Astrocyte (in vitro differentiated cells and primary cell): ENCODE results near the gene PIR. TPM values are rescaled to one million over a fixed set of nuclear protein-coding genes. Genes with fewer than 3 reads are reported as not detected.

Experiments
- DNase-seq: peaks from one replicate; pipeline ENCODE4 v3.0.0-alpha.2; 2010; ENCODE audit warnings: low read depth
- FAIRE-seq: peaks from 2 replicates; lab custom pipeline; 2011; peaks lifted over from hg19 to GRCh38; lab: Jason Lieb, UNC
- H2AFZ ChIP-seq: 2 replicates; pipeline ENCODE4 v1.6.0; 2012; ENCODE audit warnings: low read depth, low read length, inconsistent platforms
- H3K27ac ChIP-seq: 2 replicates; pipeline ENCODE4 v1.5.1; 2011; ENCODE audit warnings: low read depth, low read length, inconsistent platforms
- H3K27me3 ChIP-seq: 2 replicates; pipeline ENCODE4 v1.6.0; 2011; ENCODE audit warnings: low read length, inconsistent platforms; ENCODE audit not compliant: insufficient read depth
- H3K36me3 ChIP-seq: 2 replicates; pipeline ENCODE4 v1.5.1; 2011; ENCODE audit warnings: low read length, inconsistent platforms; ENCODE audit not compliant: insufficient read depth
- H3K4me1 ChIP-seq: 2 replicates; pipeline ENCODE4 v1.5.1; 2011; ENCODE audit warnings: low read length, inconsistent platforms; ENCODE audit not compliant: insufficient read depth
- H3K4me2 ChIP-seq: 2 replicates; pipeline ENCODE4 v1.6.0; 2012; ENCODE audit warnings: low read length, inconsistent platforms
- H3K4me3 ChIP-seq: 2 replicates; pipeline ENCODE4 v1.5.1; 2011; ENCODE audit warnings: low read depth, mild to moderate bottlenecking, low read length, inconsistent platforms; ENCODE audit not compliant: insufficient read depth
- H3K79me2 ChIP-seq: 2 replicates; pipeline ENCODE4 v1.6.0; 2012; ENCODE audit warnings: mild to moderate bottlenecking, low read length, inconsistent platforms; ENCODE audit not compliant: insufficient read depth
- H3K9ac ChIP-seq: 2 replicates; pipeline ENCODE4 v1.6.0; 2012; ENCODE audit warnings: mild to moderate bottlenecking, low read length, inconsistent platforms
- H3K9me3 ChIP-seq: 2 replicates; pipeline ENCODE4 v1.5.1; 2012; ENCODE audit warnings: low read depth, mild to moderate bottlenecking, low read length, inconsistent platforms; ENCODE audit not compliant: insufficient read depth
- H4K20me1 ChIP-seq: 2 replicates; pipeline ENCODE4 v1.6.0; 2012; ENCODE audit warnings: low read length, inconsistent platforms; ENCODE audit not compliant: insufficient read depth
- H3K27ac Mint-ChIP-seq: one replicate; pipeline ENCODE4 v1.8.0; 2021; ENCODE audit warnings: mild to moderate bottlenecking, mixed read lengths; ENCODE audit not compliant: unreplicated experiment
- H3K27me3 Mint-ChIP-seq: one replicate; pipeline ENCODE4 v1.8.0; 2021; ENCODE audit warnings: low read depth, mixed read lengths; ENCODE audit not compliant: unreplicated experiment
- H3K36me3 Mint-ChIP-seq: one replicate; pipeline ENCODE4 v1.8.0; 2021; ENCODE audit warnings: low read depth, mixed read lengths; ENCODE audit not compliant: unreplicated experiment
- H3K4me1 Mint-ChIP-seq: one replicate; pipeline ENCODE4 v1.8.0; 2021; ENCODE audit warnings: low read depth, mixed read lengths; ENCODE audit not compliant: unreplicated experiment
- H3K4me3 Mint-ChIP-seq: one replicate; pipeline ENCODE4 v1.8.0; 2021; ENCODE audit warnings: mild to moderate bottlenecking, moderate library complexity, mixed read lengths; ENCODE audit not compliant: unreplicated experiment
- H3K9me3 Mint-ChIP-seq: one replicate; pipeline ENCODE4 v1.8.0; 2021; ENCODE audit warnings: mild to moderate bottlenecking, mixed read lengths; ENCODE audit not compliant: unreplicated experiment
- EZH2 ChIP-seq: IDR thresholded peaks from 2 replicates; pipeline ENCODE4 v1.6.1; 2012; ENCODE audit warnings: mild to moderate bottlenecking, low read length, inconsistent platforms; ENCODE audit not compliant: insufficient read depth
- total RNA-seq: library from RNA; stranded (reverse); gene quantifications from 2 replicates; pipeline ENCODE4 v1.2.1, GENCODE V29; 2021
- TF ChIP-seq, protein P1 (sequence below): IDR thresholded peaks from 2 replicates; pipeline ENCODE4 v1.5.1; 2011; ENCODE audit warnings: low read depth, mild to moderate bottlenecking, inconsistent platforms, low read length, moderate library complexity; ENCODE audit not compliant: insufficient read depth

The PIR gene
- total RNA-seq, 1 donor from 2014 or later, result 5.5 TPM

DNA sequence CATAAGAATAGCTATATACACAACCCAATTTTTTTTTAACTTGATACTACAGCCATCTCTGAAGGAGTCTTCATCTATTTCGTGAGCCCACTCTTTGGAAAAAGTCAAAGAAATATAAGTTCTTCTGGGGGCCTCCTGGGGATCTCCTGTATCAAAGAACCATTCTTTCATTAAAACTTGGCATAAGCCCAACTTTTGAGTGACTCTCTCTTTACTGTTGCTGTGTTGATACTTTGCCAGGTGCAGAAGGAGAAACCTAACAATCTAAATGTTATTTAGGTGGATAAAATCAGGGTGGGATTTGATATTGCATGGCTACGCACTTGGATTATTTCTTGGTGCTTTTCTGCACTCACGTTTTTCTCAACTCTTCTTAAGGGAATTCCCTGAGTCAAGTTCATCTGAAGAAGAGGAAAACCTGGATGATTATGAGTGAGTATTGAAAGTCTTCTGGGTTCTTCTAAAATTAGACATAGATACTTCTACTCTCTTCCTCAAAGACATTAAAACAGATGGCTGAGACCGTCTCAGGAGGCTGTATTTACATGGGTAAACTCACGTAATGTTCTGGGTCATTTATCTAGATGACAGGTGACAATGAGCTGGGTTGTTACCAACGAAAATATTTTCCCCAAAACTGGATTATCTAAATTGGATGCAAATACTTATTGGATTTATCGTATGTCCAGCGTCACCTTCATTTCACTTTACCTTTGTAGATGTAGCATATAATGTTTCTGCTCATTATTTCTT, 32.7 kb upstream of the PIR start:
- no peak overlapping the region for H3K4me3 ChIP-seq
- H3K36me3 ChIP-seq, result no peaks in the 10 kb centered on the region
- Mint-ChIP-seq H3K36me3 (no peaks in the 10 kb centered on the region), H3K4me3 (no peak overlapping the region), H3K9me3 (no peaks in the 10 kb centered on the region), H3K4me1 (peaks cover 7% of the 10 kb centered on the region), H3K27ac (no peak overlapping the region), H3K27me3 (no peaks in the 10 kb centered on the region)
- H3K79me2 ChIP-seq, result no peaks in the 10 kb centered on the region
- H4K20me1 ChIP-seq, result no peaks in the 10 kb centered on the region
- H3K9ac ChIP-seq, result no peak overlapping the region
- no peak overlapping the region for H3K4me2 ChIP-seq
- H3K9me3 ChIP-seq, result no peaks in the 10 kb centered on the region
- no peaks in the 10 kb centered on the region for H3K27me3 ChIP-seq
- DNase-seq, result no peak
- no peaks in the 10 kb centered on the region for H3K4me1 ChIP-seq
- FAIRE-seq, result peak; percentile 26
- H2AFZ ChIP-seq, result no peak overlapping the region
- TF ChIP-seq, protein P1, sequence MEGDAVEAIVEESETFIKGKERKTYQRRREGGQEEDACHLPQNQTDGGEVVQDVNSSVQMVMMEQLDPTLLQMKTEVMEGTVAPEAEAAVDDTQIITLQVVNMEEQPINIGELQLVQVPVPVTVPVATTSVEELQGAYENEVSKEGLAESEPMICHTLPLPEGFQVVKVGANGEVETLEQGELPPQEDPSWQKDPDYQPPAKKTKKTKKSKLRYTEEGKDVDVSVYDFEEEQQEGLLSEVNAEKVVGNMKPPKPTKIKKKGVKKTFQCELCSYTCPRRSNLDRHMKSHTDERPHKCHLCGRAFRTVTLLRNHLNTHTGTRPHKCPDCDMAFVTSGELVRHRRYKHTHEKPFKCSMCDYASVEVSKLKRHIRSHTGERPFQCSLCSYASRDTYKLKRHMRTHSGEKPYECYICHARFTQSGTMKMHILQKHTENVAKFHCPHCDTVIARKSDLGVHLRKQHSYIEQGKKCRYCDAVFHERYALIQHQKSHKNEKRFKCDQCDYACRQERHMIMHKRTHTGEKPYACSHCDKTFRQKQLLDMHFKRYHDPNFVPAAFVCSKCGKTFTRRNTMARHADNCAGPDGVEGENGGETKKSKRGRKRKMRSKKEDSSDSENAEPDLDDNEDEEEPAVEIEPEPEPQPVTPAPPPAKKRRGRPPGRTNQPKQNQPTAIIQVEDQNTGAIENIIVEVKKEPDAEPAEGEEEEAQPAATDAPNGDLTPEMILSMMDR, result no peak
- TF ChIP-seq EZH2, result no peak
- no peak overlapping the region for H3K27ac ChIP-seq

DNA sequence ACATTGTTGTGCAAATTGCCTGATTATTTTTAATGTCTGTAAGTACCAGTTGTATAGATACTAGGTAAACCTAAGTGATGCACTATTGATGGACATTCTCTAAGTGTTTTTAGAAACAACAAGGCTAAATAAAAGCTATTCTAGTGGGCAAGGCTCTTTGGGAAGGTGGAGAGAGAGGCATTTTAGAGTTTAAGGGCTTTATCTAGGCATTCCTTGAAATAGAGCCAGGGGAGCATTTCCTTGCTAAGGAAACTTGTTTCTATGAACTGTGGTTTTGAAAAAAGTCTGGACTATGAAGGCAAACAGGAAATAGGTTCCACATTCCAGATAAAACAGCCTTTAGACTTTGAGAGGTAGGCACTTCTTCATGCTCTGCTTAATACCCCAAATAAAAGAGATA, 31.3 kb upstream of the PIR start:
- H3K36me3 ChIP-seq, result no peaks in the 10 kb centered on the region
- H3K4me2 ChIP-seq, result no peak overlapping the region
- H3K9ac ChIP-seq, result no peak overlapping the region
- Mint-ChIP-seq H3K36me3 (no peaks in the 10 kb centered on the region), H3K27ac (no peak overlapping the region), H3K4me3 (no peak overlapping the region), H3K4me1 (peaks cover 7% of the 10 kb centered on the region), H3K27me3 (no peaks in the 10 kb centered on the region), H3K9me3 (no peaks in the 10 kb centered on the region)
- TF ChIP-seq, protein P1, result no peak
- TF ChIP-seq EZH2, result no peak
- DNase-seq (peak; percentile 68), FAIRE-seq (peak; percentile 62)
- H3K27me3 ChIP-seq, result no peaks in the 10 kb centered on the region
- H3K4me1 ChIP-seq, result no peaks in the 10 kb centered on the region
- no peak overlapping the region for H2AFZ ChIP-seq
- H3K79me2 ChIP-seq, result no peaks in the 10 kb centered on the region
- no peaks in the 10 kb centered on the region for H3K9me3 ChIP-seq
- no peaks in the 10 kb centered on the region for H4K20me1 ChIP-seq
- H3K27ac ChIP-seq, result no peak overlapping the region
- H3K4me3 ChIP-seq, result no peak overlapping the region

DNA sequence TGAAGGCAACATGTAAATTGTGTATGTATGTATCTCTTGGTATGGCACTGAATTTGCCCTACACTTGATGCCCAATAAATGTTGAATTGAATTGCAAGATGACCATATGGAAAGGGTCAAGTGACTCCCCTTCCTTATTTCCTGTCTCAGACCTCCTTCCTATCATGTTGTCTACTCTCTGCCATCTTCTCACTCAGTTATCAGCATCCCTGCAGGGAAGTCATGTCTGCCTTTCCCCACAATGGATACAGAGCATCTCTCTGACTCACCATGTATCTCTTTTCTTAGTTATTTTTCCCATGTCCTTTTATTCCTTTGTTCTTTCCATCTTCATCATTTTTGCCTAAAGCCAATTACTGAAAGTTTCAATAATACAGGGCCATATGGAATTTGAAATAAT, 30.0 kb upstream of the PIR start:
- Histone ChIP-seq H3K36me3 (no peaks in the 10 kb centered on the region), H2AFZ (no peak overlapping the region), H3K4me1 (no peaks in the 10 kb centered on the region), H3K27ac (no peak overlapping the region), H3K27me3 (no peaks in the 10 kb centered on the region), H4K20me1 (no peaks in the 10 kb centered on the region), H3K9ac (no peak overlapping the region), H3K79me2 (no peaks in the 10 kb centered on the region), H3K9me3 (no peaks in the 10 kb centered on the region), H3K4me2 (no peak overlapping the region), H3K4me3 (no peak overlapping the region)
- H3K4me1 Mint-ChIP-seq, result peaks cover 3% of the 10 kb centered on the region
- no peak overlapping the region for H3K4me3 Mint-ChIP-seq
- no peak overlapping the region for H3K27ac Mint-ChIP-seq
- FAIRE-seq, result peak; percentile 50
- no peak for DNase-seq
- no peaks in the 10 kb centered on the region for H3K36me3 Mint-ChIP-seq
- H3K9me3 Mint-ChIP-seq, result no peaks in the 10 kb centered on the region
- TF ChIP-seq, protein P1, result no peak
- no peak for TF ChIP-seq EZH2
- no peaks in the 10 kb centered on the region for H3K27me3 Mint-ChIP-seq
